ENCODE data around the gene EVI5.

GRCh38 chr1:92599184-92599583 is 185.7 kb downstream of the EVI5 start:
- no peak for TF ChIP-seq CTCF (IDR thresholded peaks at IDR 0.05)
- TF ChIP-seq POLR2A (IDR thresholded peaks at IDR 0.05), result no peak
- no peak for TF ChIP-seq POLR2AphosphoS5 (IDR thresholded peaks at IDR 0.05)

Measured in breast epithelium (tissue), 3 donors.